Central memory CD4-positive, alpha-beta T cell (primary cell): ENCODE data around the gene SUZ12.
"Not testable (repeated sequence)": the region's sequence is repeated elsewhere in the genome, so short reads cannot be mapped to it uniquely, and the experiment has no call there.

Experiments used
- DNase-seq: peaks from one replicate; pipeline ENCODE4 v3.0.0; 2022
- total RNA-seq, 3 experiments: gene quantifications; one replicate each; lab custom pipeline; 2026; lab: John Stamatoyannopoulos, UW

SUZ12 gene
- total RNA-seq, result 79.3 to 182 (median 100) reads per million in 3 experiments

GRCh38 chr17:31936615-31937609 is at the start of gene SUZ12:
TSS of gene SUZ12 (plus strand) at chr17:31937007. CDS start at chr17:31937247, 240 bp downstream.
- peak; percentile 88 for DNase-seq

- DNase-seq, result no peak
Observed at GRCh38 chr17:31888124-31888523, 48.7 kb upstream of the SUZ12 start.

- DNase-seq, result no peak
Observed at GRCh38 chr17:31900877-31901276, 35.9 kb upstream of the SUZ12 start.

- no peak for DNase-seq
Observed at GRCh38 chr17:31902693-31903092, 34.1 kb upstream of the SUZ12 start.

GRCh38 chr17:31903401-31903800 is 33.4 kb upstream of the SUZ12 start:
- DNase-seq, result no peak

GRCh38 chr17:31907342-31907962 is 29.4 kb upstream of the SUZ12 start:
- DNase-seq, result no peak

- DNase-seq, result no peak
Observed at GRCh38 chr17:31908386-31908785, 28.4 kb upstream of the SUZ12 start.

- DNase-seq, result not testable (repeated sequence)
Observed at GRCh38 chr17:31912705-31913104, 24.1 kb upstream of the SUZ12 start.

- DNase-seq, result no peak
Observed at GRCh38 chr17:31915456-31916100, 21.2 kb upstream of the SUZ12 start.

- DNase-seq, result no peak
Observed at GRCh38 chr17:31916491-31917064, 20.2 kb upstream of the SUZ12 start.

GRCh38 chr17:31917065-31917529 is 19.7 kb upstream of the SUZ12 start:
- DNase-seq, result no peak

GRCh38 chr17:31917721-31918120 is 19.1 kb upstream of the SUZ12 start:
- not testable (repeated sequence) for DNase-seq

- DNase-seq, result no peak
Observed at GRCh38 chr17:31918701-31919128, 18.1 kb upstream of the SUZ12 start.

- DNase-seq, result no peak
Observed at GRCh38 chr17:31919802-31920525, 16.8 kb upstream of the SUZ12 start.

- no peak for DNase-seq
Observed at GRCh38 chr17:31926100-31926729, 10.6 kb upstream of the SUZ12 start.

- DNase-seq, result no peak
Observed at GRCh38 chr17:31931756-31932155, 5.1 kb upstream of the SUZ12 start.

GRCh38 chr17:31935512-31935911 is 1.3 kb upstream of the SUZ12 start:
- no peak for DNase-seq

GRCh38 chr17:31937926-31938641 is 1.3 kb downstream of the SUZ12 start:
- not testable (repeated sequence) for DNase-seq

- not testable (repeated sequence) for DNase-seq
Observed at GRCh38 chr17:31941916-31942315, 5.1 kb downstream of the SUZ12 start.

- DNase-seq, result not testable (repeated sequence)
Observed at GRCh38 chr17:31942396-31942795, 5.6 kb downstream of the SUZ12 start.

- not testable (repeated sequence) for DNase-seq
Observed at GRCh38 chr17:31951953-31952352, 15.1 kb downstream of the SUZ12 start.
